Measurements from ENCODE around the gene UNC13B. TPM values are rescaled to one million over a fixed set of nuclear protein-coding genes. Genes with fewer than 3 reads are reported as not detected.

The UNC13B gene
- total and polyA plus RNA-seq, 2 of the 8 experiments (the other 6 are each of a cell fraction or from before 2014, with no cell fraction given) = 23.1 to 51.7 TPM

DNA sequence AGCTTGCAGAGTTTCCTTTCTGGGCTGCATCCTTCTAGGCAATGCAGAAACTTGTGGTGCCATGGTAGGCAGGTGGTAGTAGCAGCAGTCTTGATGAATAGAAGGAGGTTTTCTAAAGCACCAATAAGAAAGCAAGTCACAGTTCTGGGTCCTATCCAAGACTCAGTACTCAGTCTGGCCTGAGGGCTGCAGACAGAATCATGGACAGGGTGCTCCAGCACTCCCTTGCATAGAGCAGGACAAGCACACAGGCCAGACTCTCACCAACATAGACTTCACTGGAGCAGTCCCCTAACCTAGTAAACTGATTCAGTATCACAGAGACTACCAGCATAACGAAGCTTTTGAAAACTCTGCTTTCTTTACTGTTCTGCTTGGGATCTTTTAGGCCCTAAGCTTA is 194.1 kb downstream of the UNC13B start:
- no peaks in the 10 kb centered on the region for H3K9me3 ChIP-seq (ENCODE audit: insufficient read depth in 2 of 2, low read depth in 1 of 2, low read length in 1 of 2)
- H3K18ac ChIP-seq (ENCODE audit: extremely low read depth, low read length) = no peak overlapping the region
- no peak overlapping the region for H2BK15ac ChIP-seq (ENCODE audit: low read length)
- no peak overlapping the region for H2BK120ac ChIP-seq (replicated peaks; ENCODE audit: low read depth, low read length)
- H4K91ac ChIP-seq (replicated peaks; ENCODE audit: insufficient read length, low read length) = no peak overlapping the region
- H3K79me1 ChIP-seq (ENCODE audit: low read depth, low read length) = no peaks in the 10 kb centered on the region
- no peak overlapping the region for H3K9ac ChIP-seq (replicated peaks in 1 of 4; ENCODE audit: extremely low read depth in 1 of 4, low read depth in 3 of 4, low read length in 3 of 4)
- no peak overlapping the region for H4K5ac ChIP-seq (ENCODE audit: insufficient read length, low read depth, low read length)
- no peaks in the 10 kb centered on the region for H3K36me3 ChIP-seq (ENCODE audit: control insufficient read depth in 2 of 4, insufficient read depth in 4 of 4, low read length in 3 of 4)
- no peak overlapping the region for H3K14ac ChIP-seq (ENCODE audit: insufficient read length)
- H3K23ac ChIP-seq (ENCODE audit: insufficient read length) = no peak overlapping the region
- no peak overlapping the region for H2BK5ac ChIP-seq (ENCODE audit: low read depth, low read length)
- DNase-seq (ENCODE audit: low read depth in 1 of 2, low spot score in 2 of 2) = no peak
- no peaks in the 10 kb centered on the region for H3K23me2 ChIP-seq (ENCODE audit: low read depth, low read length)
- no peaks in the 10 kb centered on the region for H4K20me1 ChIP-seq (replicated peaks in 1 of 2; ENCODE audit: control insufficient read depth in 1 of 2, insufficient read depth in 2 of 2, low read length in 2 of 2)
- no peak overlapping the region for H2AFZ ChIP-seq (ENCODE audit: low read length)
- H3K4me3 ChIP-seq (ENCODE audit: extremely low read depth in 1 of 4, insufficient read depth in 2 of 4, low read depth in 3 of 4, low read length in 4 of 4) = no peak overlapping the region
- FAIRE-seq = no peak
- 80% methylated on average over 1 of the region's 1 CpG; no CpG with 5 or more reads in 1 of the 2 experiments for WGBS, 2 experiments (ENCODE audit: extremely low coverage in 1 of 2, insufficient coverage in 1 of 2, insufficient read length in 1 of 2, insufficient replicate concordance in 2 of 2, low coverage in 1 of 2, low lambda C conversion rate in 2 of 2, missing lambda C conversion rate in 1 of 2)
- H2AK5ac ChIP-seq (ENCODE audit: low read depth, low read length) = no peak overlapping the region
- no peak for TF ChIP-seq GTF2F1 (IDR thresholded peaks at IDR 0.05; ENCODE audit: borderline replicate concordance, low read depth, low read length)
- no peak for TF ChIP-seq SUZ12 (IDR thresholded peaks at IDR 0.05; ENCODE audit: low read length)
- no peak overlapping the region for H2BK20ac ChIP-seq (ENCODE audit: low read length)
- no peak overlapping the region for H3K4ac ChIP-seq (replicated peaks; ENCODE audit: insufficient read length, low read depth, low read length)
- H3K4me1 ChIP-seq (replicated peaks in 1 of 4; ENCODE audit: control insufficient read depth in 3 of 4, insufficient read depth in 4 of 4, low read length in 3 of 4) = no peaks in the 10 kb centered on the region
- CTCF ChIA-PET (ENCODE audit: partially characterized antibody) = interaction anchor here (0.8 to 2.8 kb wide), 3 partner anchors 12 to 18 kb away, joined by 3 to 13 read pairs (median 4); no protein-coding TSS in a partner anchor
- H3K79me2 ChIP-seq (ENCODE audit: control insufficient read depth in 1 of 2, insufficient read depth in 2 of 2, low read length in 2 of 2) = no peaks in the 10 kb centered on the region
- POLR2A ChIA-PET (ENCODE audit: partially characterized antibody) = no interaction called here
- no peak overlapping the region for H3K4me2 ChIP-seq (ENCODE audit: insufficient read depth in 1 of 2, low read depth in 2 of 2, low read length in 2 of 2)
- no peak overlapping the region for H2BK12ac ChIP-seq (ENCODE audit: low read depth, low read length)
- H3K27ac ChIP-seq (ENCODE audit: low read depth, low read length) = no peak overlapping the region
- no peaks in the 10 kb centered on the region for H3K27me3 ChIP-seq (replicated peaks in 1 of 4; ENCODE audit: control insufficient read depth in 3 of 4, extremely low read depth in 1 of 4, insufficient read depth in 3 of 4, low read length in 3 of 4)
- no peak overlapping the region for H4K8ac ChIP-seq (ENCODE audit: extremely low read depth, insufficient read depth, low read length)
- no peak overlapping the region for H3K56ac ChIP-seq (replicated peaks; ENCODE audit: insufficient read length, low read depth, low read length)
